GM10266 (cell line): ENCODE data around the gene TLE5.
A peak's percentile ranks its signal among the peaks of the same experiment; 100 is the strongest.
"Not testable (repeated sequence)": the region's sequence is repeated elsewhere in the genome, so short reads cannot be mapped to it uniquely, and the experiment has no call there.

Source experiments
- DNase-seq: peaks from one replicate; pipeline ENCODE4 v3.0.0; 2012; ENCODE audit errors: extremely low spot score
- CTCF ChIP-seq: IDR thresholded peaks from 2 replicates; pipeline ENCODE4 v1.5.1; 2012; ENCODE audit warnings: mild to moderate bottlenecking, low read depth; ENCODE audit not compliant: control insufficient read depth, insufficient read depth; ENCODE audit errors: missing control alignments

The TLE5 gene

GRCh38 chr19:3054265-3054971 lies 7.9 kb downstream of the TLE5 start:
- DNase-seq, result no peak
- no peak for TF ChIP-seq CTCF

- no peak for DNase-seq
- TF ChIP-seq CTCF, result no peak
These were observed 8.5 kb downstream of the TLE5 start for GRCh38 chr19:3053780-3054179.

GRCh38 chr19:3053218-3053621 lies 9.1 kb downstream of the TLE5 start:
- no peak for DNase-seq
- TF ChIP-seq CTCF, result no peak

- DNase-seq, result not testable (repeated sequence)
These were observed 12.3 kb downstream of the TLE5 start for GRCh38 chr19:3050016-3050415.

GRCh38 chr19:3049089-3049488 lies 13.2 kb downstream of the TLE5 start:
- DNase-seq, result no peak
- TF ChIP-seq CTCF, result no peak

- no peak for DNase-seq
- TF ChIP-seq CTCF, result no peak
These were observed 14.1 kb downstream of the TLE5 start for GRCh38 chr19:3048190-3048533.

GRCh38 chr19:3047496-3048189 lies 14.7 kb downstream of the TLE5 start:
- peak; percentile 62 for DNase-seq
- TF ChIP-seq CTCF, result no peak
